Parathyroid adenoma (tissue), 2 donors: ENCODE measurements around the gene CPEB2.

Experiments
- H2AFZ ChIP-seq: fragments of 300-600 bp; sonication (generic); one replicate; pipeline ENCODE4 v1.7.0; 2017; ENCODE audit warnings: antibody characterized with exemption, mild to moderate bottlenecking
- H3K27ac ChIP-seq: fragments of 300-600 bp; sonication (generic); one replicate; pipeline ENCODE4 v1.7.0; 2017
- H3K27me3 ChIP-seq: fragments of 300-600 bp; sonication (generic); one replicate; pipeline ENCODE4 v1.7.0; 2017; ENCODE audit warnings: low read length; ENCODE audit not compliant: control insufficient read depth, insufficient read depth
- H3K36me3 ChIP-seq: fragments of 300-600 bp; sonication (generic); one replicate; pipeline ENCODE4 v1.7.0; 2017; ENCODE audit warnings: low read length; ENCODE audit not compliant: control insufficient read depth, insufficient read depth
- H3K4me1 ChIP-seq: fragments of 300-600 bp; sonication (generic); one replicate; pipeline ENCODE4 v1.7.0; 2017; ENCODE audit warnings: control low read depth
- H3K4me2 ChIP-seq: fragments of 300-600 bp; sonication (generic); one replicate; pipeline ENCODE4 v1.7.0; 2017; ENCODE audit warnings: low read length
- H3K4me3 ChIP-seq: fragments of 300-600 bp; sonication (generic); one replicate; pipeline ENCODE4 v1.7.0; 2017; ENCODE audit warnings: low read depth, low read length
- H3K79me2 ChIP-seq: fragments of 300-600 bp; sonication (generic); one replicate; pipeline ENCODE4 v1.7.0; 2017; ENCODE audit warnings: control low read depth
- H3K9ac ChIP-seq: fragments of 300-600 bp; sonication (generic); one replicate; pipeline ENCODE4 v1.7.0; 2017; ENCODE audit warnings: mild to moderate bottlenecking
- H3K9me3 ChIP-seq: fragments of 300-600 bp; sonication (generic); one replicate; pipeline ENCODE4 v1.7.0; 2017; ENCODE audit warnings: low read length; ENCODE audit not compliant: control insufficient read depth
- TF ChIP-seq, protein P1 (sequence below): fragments of 300-600 bp; sonication (generic); IDR thresholded peaks from one replicate; pipeline ENCODE4 v1.7.0; 2017; ENCODE audit warnings: antibody characterized with exemption, mild to moderate bottlenecking
- donor health status: primary hyperparathyroidism.

The CPEB2 gene

GRCh38 chr4:15027921-15028435 is 25.7 kb downstream of the CPEB2 start:
- peaks cover 1% of the 10 kb centered on the region for H3K4me1 ChIP-seq
- H3K27ac ChIP-seq = no peak overlapping the region
- H3K4me2 ChIP-seq = no peak overlapping the region
- no peaks in the 10 kb centered on the region for H3K36me3 ChIP-seq
- no peaks in the 10 kb centered on the region for H3K9me3 ChIP-seq
- H3K79me2 ChIP-seq = peaks cover 3% of the 10 kb centered on the region
- H2AFZ ChIP-seq = no peak overlapping the region
- no peak overlapping the region for H3K9ac ChIP-seq
- H3K4me3 ChIP-seq = no peak overlapping the region
- TF ChIP-seq, protein P1, sequence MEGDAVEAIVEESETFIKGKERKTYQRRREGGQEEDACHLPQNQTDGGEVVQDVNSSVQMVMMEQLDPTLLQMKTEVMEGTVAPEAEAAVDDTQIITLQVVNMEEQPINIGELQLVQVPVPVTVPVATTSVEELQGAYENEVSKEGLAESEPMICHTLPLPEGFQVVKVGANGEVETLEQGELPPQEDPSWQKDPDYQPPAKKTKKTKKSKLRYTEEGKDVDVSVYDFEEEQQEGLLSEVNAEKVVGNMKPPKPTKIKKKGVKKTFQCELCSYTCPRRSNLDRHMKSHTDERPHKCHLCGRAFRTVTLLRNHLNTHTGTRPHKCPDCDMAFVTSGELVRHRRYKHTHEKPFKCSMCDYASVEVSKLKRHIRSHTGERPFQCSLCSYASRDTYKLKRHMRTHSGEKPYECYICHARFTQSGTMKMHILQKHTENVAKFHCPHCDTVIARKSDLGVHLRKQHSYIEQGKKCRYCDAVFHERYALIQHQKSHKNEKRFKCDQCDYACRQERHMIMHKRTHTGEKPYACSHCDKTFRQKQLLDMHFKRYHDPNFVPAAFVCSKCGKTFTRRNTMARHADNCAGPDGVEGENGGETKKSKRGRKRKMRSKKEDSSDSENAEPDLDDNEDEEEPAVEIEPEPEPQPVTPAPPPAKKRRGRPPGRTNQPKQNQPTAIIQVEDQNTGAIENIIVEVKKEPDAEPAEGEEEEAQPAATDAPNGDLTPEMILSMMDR = no peak
- no peaks in the 10 kb centered on the region for H3K27me3 ChIP-seq

- H3K4me2 ChIP-seq = peak overlapping the region; percentile 20
- H3K36me3 ChIP-seq = no peaks in the 10 kb centered on the region
- no peak overlapping the region for H3K27ac ChIP-seq
- peaks cover 3% of the 10 kb centered on the region for H3K4me1 ChIP-seq
- no peaks in the 10 kb centered on the region for H3K9me3 ChIP-seq
- no peak overlapping the region for H3K9ac ChIP-seq
- H3K79me2 ChIP-seq = peaks cover 3% of the 10 kb centered on the region
- H3K27me3 ChIP-seq = no peaks in the 10 kb centered on the region
- no peak overlapping the region for H2AFZ ChIP-seq
- TF ChIP-seq, protein P1 = no peak
- no peak overlapping the region for H3K4me3 ChIP-seq
These were observed 28.9 kb downstream of the CPEB2 start for GRCh38 chr4:15031197-15031596.

DNA sequence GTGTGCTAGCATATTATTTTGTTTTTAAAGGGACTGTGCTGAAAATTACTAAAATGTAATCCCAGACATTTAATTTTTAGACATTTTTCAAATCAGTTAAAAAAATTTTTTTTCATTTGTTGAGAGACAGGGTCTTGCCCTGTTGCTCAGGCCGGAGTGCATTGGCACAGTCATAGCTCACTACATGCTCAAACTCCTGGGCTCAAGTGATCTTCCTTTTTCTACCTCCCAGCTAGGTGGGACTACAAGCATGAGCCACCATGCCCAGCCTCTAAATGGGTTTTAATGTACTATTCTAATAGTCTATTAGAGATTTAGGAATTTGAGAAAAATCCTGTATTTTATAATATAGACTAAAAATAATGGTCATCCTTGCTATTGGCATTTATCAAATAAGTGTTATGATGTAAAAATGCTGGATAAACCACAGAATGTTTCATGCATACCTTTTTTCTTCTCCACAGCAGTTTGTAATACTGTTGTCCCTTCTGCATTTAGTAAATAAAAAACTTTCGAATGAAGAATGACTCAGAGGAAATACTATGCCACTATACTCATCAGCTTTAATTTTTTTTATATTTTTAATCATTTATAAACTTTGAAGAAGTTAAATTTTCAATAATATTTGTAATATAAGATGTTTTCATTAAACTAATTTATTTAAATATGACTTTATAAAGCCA is 29.9 kb downstream of the CPEB2 start:
- TF ChIP-seq, protein P1 = no peak
- no peaks in the 10 kb centered on the region for H3K27me3 ChIP-seq
- H3K4me1 ChIP-seq = peaks cover 3% of the 10 kb centered on the region
- peaks cover 3% of the 10 kb centered on the region for H3K79me2 ChIP-seq
- peak overlapping the region; percentile 20 for H3K4me2 ChIP-seq
- no peak overlapping the region for H3K4me3 ChIP-seq
- no peak overlapping the region for H3K27ac ChIP-seq
- H3K9ac ChIP-seq = no peak overlapping the region
- H3K9me3 ChIP-seq = no peaks in the 10 kb centered on the region
- H2AFZ ChIP-seq = no peak overlapping the region
- no peaks in the 10 kb centered on the region for H3K36me3 ChIP-seq

- H3K27ac ChIP-seq = no peak overlapping the region
- peaks cover 3% of the 10 kb centered on the region for H3K4me1 ChIP-seq
- H3K4me3 ChIP-seq = no peak overlapping the region
These were observed 31.9 kb downstream of the CPEB2 start for GRCh38 chr4:15034071-15034764.

More at GRCh38 chr4:15034071-15034764, 31.9 kb downstream of the CPEB2 start:
- Histone ChIP-seq H3K36me3 (no peaks in the 10 kb centered on the region), H3K4me2 (no peak overlapping the region), H3K79me2 (peaks cover 3% of the 10 kb centered on the region), H3K9me3 (no peaks in the 10 kb centered on the region), H3K27me3 (no peaks in the 10 kb centered on the region), H3K9ac (no peak overlapping the region), H2AFZ (no peak overlapping the region)
- TF ChIP-seq, protein P1 = no peak
